A549 (cell line): ENCODE results near the gene SHE. TPM values are rescaled to one million over a fixed set of nuclear protein-coding genes. Genes with fewer than 3 reads are reported as not detected.

Source experiments
- ATAC-seq, 2 experiments: fragments of 200-7000 bp in 1 of 2; fragments of >200 bp in 1 of 2; cut with Nextera tagmentation in 1 of 2; cut with Tn5 transposase in 1 of 2; 3 replicates each; pipeline versions ENCODE4 v1.8.0 to v1.9.1; 2018 to 2020; ENCODE audit warnings: mild to moderate bottlenecking in 1 of 2, moderate library complexity in 1 of 2
- CTCF ChIA-PET: fragments of 300-600 bp; sonication (Branson Sonifier 250); formaldehyde crosslinking; extraction: SDS; loops from one replicate; lab custom pipeline; 2021; ENCODE audit warnings: antibody characterized with exemption, inconsistent platforms; lab: Yijun Ruan, JAX
- POLR2A ChIA-PET: fragments of 350-600 bp; formaldehyde crosslinking; extraction: SDS; loops from one replicate; lab custom pipeline; 2021; ENCODE audit warnings: antibody characterized with exemption, inconsistent platforms; lab: Yijun Ruan, JAX
- DNase-seq, 2 experiments: peaks; one replicate each; pipeline versions ENCODE4 v3.0.0 to v3.0.0-alpha.2; 2011 to 2016; ENCODE audit warnings: low read depth in 1 of 2, low spot score in 1 of 2
- FAIRE-seq: peaks from 2 replicates; lab custom pipeline; 2011; peaks lifted over from hg19 to GRCh38; lab: Jason Lieb, UNC
- H3K27ac ChIP-seq, 2 experiments: fragments of >200 bp; sonication (Bioruptor Twin); formaldehyde crosslinking; 3 replicates each; pipeline ENCODE4 v1.5.1; 2016 to 2017
- H3K4me1 ChIP-seq: fragments of >200 bp; sonication (Bioruptor Twin); formaldehyde crosslinking; 3 replicates; pipeline ENCODE4 v1.6.1; 2016
- H3K4me2 ChIP-seq: fragments of >200 bp; sonication (Bioruptor Twin); formaldehyde crosslinking; 3 replicates; pipeline ENCODE4 v1.6.1; 2016
- H3K4me3 ChIP-seq: fragments of >200 bp; sonication (Bioruptor Twin); formaldehyde crosslinking; 3 replicates; pipeline ENCODE4 v1.5.1; 2016
- H3K9me3 ChIP-seq: fragments of >200 bp; sonication (Bioruptor Twin); formaldehyde crosslinking; 3 replicates; pipeline ENCODE4 v1.6.1; 2016
- BHLHE40 ChIP-seq: IDR thresholded peaks from 2 replicates; pipeline ENCODE4 v1.6.1; 2012; ENCODE audit warnings: low read depth, low read length, inconsistent platforms
- EP300 ChIP-seq, 2 experiments: fragments of >200 bp; sonication (Bioruptor Twin); formaldehyde crosslinking; IDR thresholded peaks; 2 replicates in 1 of 2; 3 replicates in 1 of 2; pipeline ENCODE4 v1.6.1; 2016 to 2017
- FOSB ChIP-seq: fragments of 250-450 bp; sonication (Bioruptor Pico); IDR thresholded peaks from 2 replicates; pipeline ENCODE4 v1.5.0; 2020; ENCODE audit warnings: mild to moderate bottlenecking, moderate library complexity
- GATA3 ChIP-seq: IDR thresholded peaks from 2 replicates; pipeline ENCODE4 v1.6.1; 2012; ENCODE audit warnings: borderline replicate concordance
- HEYL ChIP-seq: fragments of 250-450 bp; sonication (Bioruptor Pico); IDR thresholded peaks from 2 replicates; pipeline ENCODE4 v1.8.0; 2021; ENCODE audit warnings: mild to moderate bottlenecking, moderate library complexity
- HOXB5 ChIP-seq: fragments of 250-450 bp; sonication (Bioruptor Pico); IDR thresholded peaks from 2 replicates; pipeline ENCODE4 v1.5.0; 2020; ENCODE audit warnings: mild to moderate bottlenecking, moderate library complexity
- JUN ChIP-seq, 2 experiments: fragments of >200 bp; sonication (Bioruptor Twin); formaldehyde crosslinking; IDR thresholded peaks; 2 replicates in 1 of 2; 3 replicates in 1 of 2; pipeline ENCODE4 v1.6.1; 2016 to 2017
- JUNB ChIP-seq: fragments of >200 bp; sonication (Bioruptor Twin); formaldehyde crosslinking; IDR thresholded peaks from 2 replicates; pipeline ENCODE4 v1.6.1; 2016
- MAFK ChIP-seq: fragments of 450-650 bp; IDR thresholded peaks from 2 replicates; pipeline ENCODE4 v1.6.1; 2014; ENCODE audit not compliant: partially characterized antibody
- NFE2L2 ChIP-seq: fragments of 150-350 bp; conservative IDR thresholded peaks from 2 replicates; pipeline ENCODE4 v1.6.1; 2014; ENCODE audit warnings: low read length
- NR3C1 ChIP-seq: fragments of >200 bp; sonication (Bioruptor Twin); formaldehyde crosslinking; IDR thresholded peaks from 3 replicates; pipeline ENCODE4 v1.6.1; 2017
- RARB ChIP-seq: fragments of 250-450 bp; sonication (Bioruptor Pico); IDR thresholded peaks from 2 replicates; pipeline ENCODE4 v1.8.0; 2021; ENCODE audit warnings: mild to moderate bottlenecking, moderate library complexity
- RCOR1 ChIP-seq: fragments of 150-350 bp; IDR thresholded peaks from 2 replicates; pipeline ENCODE4 v1.6.1; 2014; ENCODE audit warnings: antibody characterized with exemption, low read length, low read depth
- REST ChIP-seq: fragments of 200-600 bp; sonication (generic); IDR thresholded peaks from 2 replicates; pipeline ENCODE4 v1.6.1; 2016; ENCODE audit warnings: antibody characterized with exemption, mild to moderate bottlenecking, moderate library complexity
- RNF2 ChIP-seq: fragments of 200-600 bp; sonication (generic); IDR thresholded peaks from 2 replicates; pipeline ENCODE4 v1.6.1; 2016; ENCODE audit warnings: low read depth, mild to moderate bottlenecking, antibody characterized with exemption, moderate library complexity, borderline replicate concordance
- TFCP2L1 ChIP-seq: fragments of 250-450 bp; sonication (Bioruptor Pico); IDR thresholded peaks from 2 replicates; pipeline ENCODE4 v1.5.0; 2021; ENCODE audit warnings: mild to moderate bottlenecking
- USF2 ChIP-seq: fragments of 450-650 bp; IDR thresholded peaks from 2 replicates; pipeline ENCODE4 v1.6.1; 2014; ENCODE audit warnings: antibody characterized with exemption
- WGBS: methylation state at CpG from one replicate; pipeline ENCODE4 v1.1.6; 2017; ENCODE audit errors: missing lambda C conversion rate; 5-methylcytosine and 5-hydroxymethylcytosine counted together
- polyA plus RNA-seq, 4 experiments: library from polyadenylated mRNA; depleted of rRNA in 3 of 4; stranded (reverse); fragments of >200 nt; fragmentation: RNase III in 1 of 4; extraction: RNeasy Plus Mini Kit Qiagen cat#74134 plus additional on column Dnase treatment in 1 of 4; gene quantifications; 2 replicates in 3 of 4; 3 replicates in 1 of 4; pipeline ENCODE4 v1.2.3, GENCODE V29; 2011 to 2017
- TF ChIP-seq, protein P1 (sequence below): IDR thresholded peaks from 2 replicates; pipeline ENCODE4 v1.6.1; 2012

Gene SHE
- polyA plus RNA-seq, 2 of the 4 experiments (the other 2 are of a cell fraction) = 0.03 TPM; not detected in 1

GRCh38 chr1:154520333-154520732, 18.1 kb upstream of the SHE start:
- Histone ChIP-seq H3K4me3 (no peak overlapping the region), H3K9me3 (no peaks in the 10 kb centered on the region), H3K27ac (no peak overlapping the region), H3K4me1 (no peaks in the 10 kb centered on the region), H3K4me2 (no peak overlapping the region)
- ChIA-PET POLR2A (no interaction called here), CTCF (interaction anchor here (1.1 kb wide), 1 partner anchor 25 kb away, joined by 3 read pairs; no protein-coding TSS in a partner anchor)
- no peak for TF ChIP-seq RNF2
- no peak for TF ChIP-seq JUN (IDR thresholded peaks at IDR 0.05)
- no peak for TF ChIP-seq GATA3
- no peak for TF ChIP-seq FOSB (CRISPR knock-in tag)
- no peak for TF ChIP-seq RARB (CRISPR knock-in tag)
- TF ChIP-seq JUNB = no peak
- TF ChIP-seq, protein P1, sequence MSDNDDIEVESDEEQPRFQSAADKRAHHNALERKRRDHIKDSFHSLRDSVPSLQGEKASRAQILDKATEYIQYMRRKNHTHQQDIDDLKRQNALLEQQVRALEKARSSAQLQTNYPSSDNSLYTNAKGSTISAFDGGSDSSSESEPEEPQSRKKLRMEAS = no peak
- TF ChIP-seq NR3C1 = no peak
- TF ChIP-seq RCOR1 = no peak
- TF ChIP-seq HEYL (CRISPR knock-in tag) = no peak
- no peak for TF ChIP-seq USF2
- ATAC-seq (0 out of 6 replicates have a peak, but pooled peaks of 1 of the 2 experiments have one; percentile 18), DNase-seq (no peak), FAIRE-seq (no peak)
- 47% methylated on average over 3 of the region's 3 CpGs for WGBS

DNA sequence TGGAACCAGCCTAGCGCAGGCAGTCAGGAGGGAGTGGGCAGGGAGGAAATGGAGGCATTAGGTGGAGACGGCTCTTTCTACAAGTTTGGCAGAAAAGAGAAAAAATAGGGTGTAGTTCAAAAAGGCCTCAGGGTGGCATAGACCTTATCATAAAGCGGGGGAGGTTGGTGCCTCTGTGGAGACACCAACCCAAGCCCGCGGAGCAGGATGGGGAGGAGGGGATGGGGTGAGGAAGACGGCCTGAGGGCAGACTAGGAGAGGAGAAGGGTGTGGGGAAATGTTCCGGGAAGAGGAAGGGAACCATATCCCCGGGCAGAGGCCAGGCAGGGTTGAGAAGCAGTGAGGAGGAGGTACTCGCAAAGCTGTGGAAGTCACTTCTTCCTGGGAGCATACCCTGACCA, 17.4 kb upstream of the SHE start:
- H3K4me2 ChIP-seq = no peak overlapping the region
- TF ChIP-seq HOXB5 (CRISPR knock-in tag) (no peak), JUNB (no peak), BHLHE40 (no peak), NFE2L2 (no peak)
- no peak overlapping the region for H3K27ac ChIP-seq
- no peak for FAIRE-seq
- H3K4me3 ChIP-seq = no peak overlapping the region
- ChIA-PET CTCF (interaction anchor here (1.0 kb wide), 1 partner anchor 16 kb away, joined by 3 read pairs; no protein-coding TSS in a partner anchor), POLR2A (no interaction called here)
- WGBS = 74% methylated on average over 9 of the region's 9 CpGs
- H3K4me1 ChIP-seq = no peaks in the 10 kb centered on the region
- no peak for ATAC-seq
- DNase-seq = no peak
- no peaks in the 10 kb centered on the region for H3K9me3 ChIP-seq

GRCh38 chr1:154517661-154518060, 15.4 kb upstream of the SHE start:
- no peak for ATAC-seq
- ChIA-PET CTCF (interaction anchor here (0.7 to 1.8 kb wide), 2 partner anchors 38 to 120 kb away, joined by 3 to 5 read pairs; no protein-coding TSS in a partner anchor), POLR2A (no interaction called here)
- DNase-seq = no peak
- peak; percentile 69 for TF ChIP-seq MAFK
- TF ChIP-seq, protein P1 = no peak
- no peak for TF ChIP-seq RNF2
- no peak for TF ChIP-seq EP300 (IDR thresholded peaks at IDR 0.05)
- TF ChIP-seq REST = no peak
- no peak for TF ChIP-seq TFCP2L1 (CRISPR knock-in tag)
- 77% methylated on average over 11 of the region's 11 CpGs for WGBS
- no peak overlapping the region for H3K4me2 ChIP-seq
- H3K4me3 ChIP-seq = no peak overlapping the region
- no peaks in the 10 kb centered on the region for H3K4me1 ChIP-seq
- H3K9me3 ChIP-seq = no peaks in the 10 kb centered on the region
- H3K27ac ChIP-seq = no peak overlapping the region
- FAIRE-seq = no peak
